K562 (cell line): ENCODE data around the gene KIF1A. TPM values are rescaled to one million over a fixed set of nuclear protein-coding genes. Genes with fewer than 3 reads are reported as not detected.

ENCODE experiments used
- ATAC-seq: fragments of 200-7000 bp; cut with Tn5 transposase; 3 replicates; pipeline ENCODE4 v1.9.1; 2020; ENCODE audit warnings: moderate library complexity
- BruUV-seq: library from RNA; stranded (reverse); fragments of 400-500 nt; replicated peaks from 2 replicates; lab custom pipeline; 2021; lab: Mats Ljungman, UMichigan
- CTCF ChIA-PET: fragments of 300-600 bp; formaldehyde crosslinking; extraction: SDS; loops from one replicate; lab custom pipeline; 2021; ENCODE audit warnings: low intra/inter-chr PET ratio; lab: Yijun Ruan, JAX
- POLR2A ChIA-PET: fragments of 300-600, 350-650 bp; sonication (Branson Sonifier 250); formaldehyde crosslinking; extraction: SDS; loops from one replicate; lab custom pipeline; 2021; ENCODE audit warnings: antibody characterized with exemption, inconsistent platforms; lab: Yijun Ruan, JAX
- DNase-seq, 4 experiments: peaks; one replicate each; pipeline versions ENCODE4 v3.0.0 to v3.0.0-alpha.2; 2011 to 2018; ENCODE audit warnings: low spot score in 3 of 4, mixed read lengths in 3 of 4; ENCODE audit errors: extremely low read depth in 1 of 4
- FAIRE-seq: peaks from 2 replicates; lab custom pipeline; 2011; peaks lifted over from hg19 to GRCh38; lab: Jason Lieb, UNC
- H2AFZ ChIP-seq: 2 replicates; pipeline ENCODE4 v1.6.0; 2011; ENCODE audit warnings: low read depth, low read length, control low read depth, inconsistent platforms
- H3K27ac ChIP-seq: fragments of 200-600 bp; 3 replicates; pipeline ENCODE4 v1.8.0; 2011; ENCODE audit warnings: low read depth, mild to moderate bottlenecking, control low read depth, inconsistent platforms, low read length, moderate library complexity, mixed read lengths; ENCODE audit errors: extremely low read depth
- H3K27me3 ChIP-seq, 2 experiments: fragments of 300-600 bp in 1 of 2; 2 replicates in 1 of 2; 3 replicates in 1 of 2; pipeline versions ENCODE4 v1.6.0 to v1.8.0; 2011; ENCODE audit warnings: inconsistent platforms in 2 of 2, low read length in 2 of 2, mild to moderate bottlenecking in 1 of 2, mixed read lengths in 1 of 2, moderate library complexity in 1 of 2; ENCODE audit not compliant: control insufficient read depth in 2 of 2, insufficient read depth in 2 of 2
- H3K36me3 ChIP-seq: fragments of 300-600 bp; 3 replicates; pipeline ENCODE4 v1.8.0; 2011; ENCODE audit warnings: mild to moderate bottlenecking, low read length, inconsistent platforms; ENCODE audit not compliant: control insufficient read depth, insufficient read depth
- H3K4me1 ChIP-seq, 2 experiments: fragments of 200-600 bp in 1 of 2; replicated peaks in 1 of 2; 2 replicates in 1 of 2; 3 replicates in 1 of 2; pipeline versions ENCODE4 v1.5.1 to v1.8.0; 2011; ENCODE audit warnings: inconsistent platforms in 2 of 2, low read length in 2 of 2, mild to moderate bottlenecking in 1 of 2, mixed read lengths in 1 of 2, moderate library complexity in 1 of 2; ENCODE audit not compliant: control insufficient read depth in 2 of 2, insufficient read depth in 2 of 2
- H3K4me2 ChIP-seq: 2 replicates; pipeline ENCODE4 v1.6.1; 2011; ENCODE audit warnings: low read length, control low read depth, inconsistent platforms, mixed read lengths; ENCODE audit not compliant: insufficient read depth
- H3K4me3 ChIP-seq: fragments of 200-600 bp; sonication (generic), shearing (Covaris generic); 2 replicates; pipeline ENCODE4 v1.5.1; 2016; ENCODE audit warnings: control low read depth, inconsistent platforms
- H3K79me2 ChIP-seq: fragments of 200-600 bp; 3 replicates; pipeline ENCODE4 v1.8.0; 2011; ENCODE audit warnings: low read length, inconsistent platforms; ENCODE audit not compliant: control insufficient read depth, insufficient read depth
- H3K9ac ChIP-seq, 2 experiments: 2 replicates each; pipeline versions ENCODE4 v1.6.0 to v1.6.1; 2011; ENCODE audit warnings: low read depth in 2 of 2, low read length in 2 of 2, control low read depth in 1 of 2, inconsistent platforms in 1 of 2, mild to moderate bottlenecking in 1 of 2, mixed read lengths in 1 of 2; ENCODE audit not compliant: insufficient read depth in 1 of 2
- H3K9me1 ChIP-seq: one replicate; pipeline ENCODE4 v1.6.0; 2011; ENCODE audit warnings: inconsistent platforms, mild to moderate bottlenecking, low read length, moderate library complexity; ENCODE audit not compliant: control insufficient read depth, insufficient read depth
- H3K9me3 ChIP-seq: replicated peaks from 2 replicates; pipeline ENCODE4 v1.5.1; 2011; ENCODE audit warnings: low read depth, low read length, inconsistent platforms; ENCODE audit not compliant: control insufficient read depth, insufficient read depth
- H4K20me1 ChIP-seq: replicated peaks from 2 replicates; pipeline ENCODE4 v1.6.1; 2011; ENCODE audit warnings: low read length, inconsistent platforms, mixed read lengths; ENCODE audit not compliant: control insufficient read depth, insufficient read depth
- SRSF1 ChIP-seq: fragments of 200-400 bp; formaldehyde crosslinking; IDR thresholded peaks from 2 replicates; pipeline ENCODE4 v1.6.1; 2017; ENCODE audit warnings: mild to moderate bottlenecking, low read depth, low read length, moderate library complexity
- TFAP4 ChIP-seq: sonication (generic); formaldehyde crosslinking; IDR thresholded peaks from 2 replicates; pipeline ENCODE4 v1.8.0; 2022; ENCODE audit warnings: missing genetic modification reagents, mild to moderate bottlenecking, moderate library complexity, borderline replicate concordance
- ZNF263 ChIP-seq: sonication (generic); formaldehyde crosslinking; IDR thresholded peaks from 2 replicates; pipeline ENCODE4 v1.8.0; 2022; ENCODE audit warnings: mild to moderate bottlenecking, missing genetic modification reagents, borderline replicate concordance
- ZNF408 ChIP-seq: fragments of 250-450 bp; sonication (Bioruptor Pico); IDR thresholded peaks from 2 replicates; pipeline ENCODE4 v1.4.0; 2020; ENCODE audit warnings: low read depth, mild to moderate bottlenecking, moderate library complexity
- WGBS: fragments of 100-300 bp; shearing (Covaris generic); methylation state at CpG from one replicate; pipeline ENCODE4 v1.1.6; 2016; ENCODE audit warnings: low coverage, mixed read lengths; ENCODE audit not compliant: insufficient coverage; ENCODE audit errors: missing lambda C conversion rate; 5-methylcytosine and 5-hydroxymethylcytosine counted together
- in situ Hi-C: fragments of 300-500 bp; cut with MboI; formaldehyde crosslinking; loops from 4 replicates; pipeline ENCODE4 v1.15.0; 2018; ENCODE audit warnings: inconsistent platforms, mixed read lengths
- intact Hi-C: fragments of 100-400 bp; cut with micrococcal nuclease; formaldehyde crosslinking; loops from 2 replicates; pipeline ENCODE4 v1.14.2; 2022
- polyA plus RNA-seq, 8 experiments: library from polyadenylated mRNA; depleted of rRNA in 4 of 8; stranded (reverse) in 5 of 8; unstranded in 3 of 8; fragments of >200 nt; fragmentation: Nextera tagmentation in 2 of 8; fragmentation: Illumina TruSeq in 1 of 8; extraction: Ambion mirVana in 2 of 8; extraction: Trizol in 1 of 8; gene quantifications; 2 replicates each; pipeline versions ENCODE4 v1.2.1 to v1.2.3, GENCODE V29; 2011 to 2014; ENCODE audit warnings: inconsistent platforms in 1 of 8, missing spikeins in 1 of 8
- total RNA-seq, 7 experiments: library from RNA; depleted of rRNA in 6 of 7; stranded (reverse); fragments of >200 nt in 6 of 7; fragmentation: Illumina TruSeq in 2 of 7; extraction: Trizol in 2 of 7; gene quantifications; 2 replicates each; pipeline versions ENCODE4 v1.2.1 to v1.2.3, GENCODE V29; 2011 to 2021; ENCODE audit warnings: low replicate concordance in 1 of 7

The KIF1A gene
- total and polyA plus RNA-seq, 9 of the 15 experiments (the other 6 are each of a cell fraction or from before 2014, with no cell fraction given), result 0.07 to 1.4 (median 0.45) TPM; not detected in 2

GRCh38 chr2:240847817-240848216 is 27.8 kb upstream of the KIF1A start:
- peaks cover 0 to 9% of the 10 kb centered on the region in 2 experiments; a peak in 2 of 5 replicates for H3K4me1 ChIP-seq
- no TSS peak for BruUV-seq
- no peaks in the 10 kb centered on the region for H3K9me3 ChIP-seq
- DNase-seq, result no peak
- no peak overlapping the region for H3K27ac ChIP-seq
- 38% methylated on average over 4 of the region's 13 CpGs for WGBS
- H2AFZ ChIP-seq, result no peak overlapping the region
- peaks cover 0 to 3% of the 10 kb centered on the region in 2 experiments; a peak in 1 of 5 replicates for H3K27me3 ChIP-seq
- ChIA-PET CTCF (no interaction called here), POLR2A (no interaction called here)
- no peak for ATAC-seq
- no peaks in the 10 kb centered on the region for H4K20me1 ChIP-seq
- in situ Hi-C loops, result no loop called here
- TF ChIP-seq ZNF408, result no peak
- peak; percentile 81 for TF ChIP-seq ZNF263 (CRISPR knock-in tag)
- TF ChIP-seq TFAP4 (CRISPR knock-in tag), result no peak
- TF ChIP-seq SRSF1, result no peak
- no peak overlapping the region for H3K4me2 ChIP-seq
- H3K9ac ChIP-seq, result no peak overlapping the region
- no peak overlapping the region for H3K4me3 ChIP-seq
- no peak for FAIRE-seq
- no peaks in the 10 kb centered on the region for H3K36me3 ChIP-seq
- no peaks in the 10 kb centered on the region for H3K79me2 ChIP-seq
- intact Hi-C loops, result no loop called here
- no peaks in the 10 kb centered on the region for H3K9me1 ChIP-seq
